Right ventricle myocardium inferior (tissue), 1 donor: ENCODE results near the gene MAD2L1BP. TPM values are rescaled to one million over a fixed set of nuclear protein-coding genes. Genes with fewer than 3 reads are reported as not detected.
A peak's percentile ranks its signal among the peaks of the same experiment; 100 is the strongest.

ENCODE experiments used
- ATAC-seq: fragments of 200-7000 bp; cut with Tn5 transposase; one replicate; pipeline ENCODE4 v1.9.1; 2020; ENCODE audit warnings: mild to moderate bottlenecking, moderate library complexity
- DNase-seq: peaks from one replicate; pipeline ENCODE4 v3.0.0; 2021; ENCODE audit errors: missing footprints
- intact Hi-C: fragments of 100-400 bp; cut with DNase I; formaldehyde crosslinking; loops from one replicate; pipeline ENCODE4 v1.11.0; 2022
- total RNA-seq: library from RNA; stranded (reverse); fragmentation: NEBNext Ultra II Directional; extraction: Animal tissue kit (Norgen Biotek cat#: 25700); gene quantifications from one replicate; pipeline ENCODE4 v1.2.1, GENCODE V29; 2021
- donor health status: DM: no; HTN: yes; CAD: no; lungs with severe emphysema.

Gene MAD2L1BP
- total RNA-seq, 1 donor from 2014 or later: 26.7 TPM

DNA sequence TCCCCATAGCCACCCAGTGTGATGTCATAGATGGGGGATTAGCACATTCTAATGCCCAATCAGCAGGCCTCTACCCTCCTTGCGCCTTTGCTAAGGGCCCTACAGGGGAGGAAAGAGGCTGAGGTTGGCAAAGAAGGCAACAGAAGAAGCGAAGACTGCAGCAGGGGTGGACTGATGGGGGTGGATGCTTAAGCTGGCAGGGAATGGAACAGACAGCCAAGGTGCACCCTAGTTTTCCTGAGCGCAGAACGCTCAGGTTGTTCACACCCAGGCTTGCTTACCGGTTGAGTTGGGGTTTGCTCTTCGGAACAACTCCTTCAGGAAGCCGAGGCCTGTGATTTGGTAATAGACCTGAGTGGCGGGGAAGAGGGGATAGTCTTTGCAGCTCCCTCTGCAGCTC is 39.3 kb downstream of the MAD2L1BP start:
- ATAC-seq (no peak), DNase-seq (no peak)
- intact Hi-C loops: no loop called here

DNA sequence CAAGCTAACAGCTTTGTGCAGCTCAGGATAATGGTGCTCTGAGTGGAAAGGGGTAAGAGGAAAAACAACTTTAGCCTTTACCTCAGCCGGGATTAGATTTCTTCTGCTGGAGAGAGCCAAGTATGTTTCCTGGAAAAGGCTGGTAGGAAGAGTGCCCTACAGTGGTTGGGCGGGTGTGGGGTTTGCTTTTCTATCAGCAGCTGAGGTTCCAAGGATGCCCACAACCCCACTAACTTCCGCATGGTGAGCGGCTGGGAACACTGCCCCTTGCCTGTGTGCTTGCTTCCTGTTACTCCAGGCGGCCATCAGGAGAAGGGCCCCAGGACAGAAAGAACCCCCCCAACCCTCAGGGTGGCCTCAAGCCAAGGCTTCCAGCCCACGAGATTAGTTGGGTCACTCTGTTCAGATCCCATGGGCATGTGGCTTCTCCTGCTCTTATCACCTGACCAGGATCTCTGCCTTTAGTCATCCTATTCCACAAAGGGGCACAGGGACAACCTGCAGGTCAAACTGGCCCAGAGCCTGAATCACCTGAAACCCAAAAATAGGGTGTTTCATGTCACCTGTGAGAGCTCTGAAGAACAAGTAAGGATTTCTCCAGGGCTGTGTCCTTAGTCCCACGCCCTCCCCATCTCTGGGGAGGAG is 41.4 kb downstream of the MAD2L1BP start:
- no peak for ATAC-seq
- intact Hi-C loops: no loop called here
- DNase-seq: no peak

DNA sequence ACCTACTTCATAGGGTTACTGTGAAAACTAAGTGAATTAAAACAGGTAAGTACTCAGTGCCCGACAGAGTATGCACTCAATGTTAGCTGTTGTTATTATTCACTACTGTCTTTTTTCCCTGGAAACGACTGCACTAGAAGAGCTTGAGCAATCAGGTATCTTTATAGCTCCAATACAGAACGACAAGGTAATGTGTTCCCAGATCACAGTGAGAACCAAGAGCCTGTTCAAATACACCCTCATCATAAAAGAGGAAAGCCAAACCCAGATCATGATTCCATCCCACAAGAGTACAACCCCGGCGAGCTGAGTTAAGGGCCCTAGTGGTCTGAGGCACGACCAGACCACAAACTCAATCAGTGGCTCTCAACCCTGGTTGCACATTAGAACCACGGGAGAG is 42.1 kb downstream of the MAD2L1BP start:
- intact Hi-C loops: no loop called here
- DNase-seq (no peak), ATAC-seq (no peak)

- intact Hi-C loops: no loop called here
- ATAC-seq (no peak), DNase-seq (no peak)
These were observed 42.7 kb downstream of the MAD2L1BP start for GRCh38 chr6:43678341-43678740.

DNA sequence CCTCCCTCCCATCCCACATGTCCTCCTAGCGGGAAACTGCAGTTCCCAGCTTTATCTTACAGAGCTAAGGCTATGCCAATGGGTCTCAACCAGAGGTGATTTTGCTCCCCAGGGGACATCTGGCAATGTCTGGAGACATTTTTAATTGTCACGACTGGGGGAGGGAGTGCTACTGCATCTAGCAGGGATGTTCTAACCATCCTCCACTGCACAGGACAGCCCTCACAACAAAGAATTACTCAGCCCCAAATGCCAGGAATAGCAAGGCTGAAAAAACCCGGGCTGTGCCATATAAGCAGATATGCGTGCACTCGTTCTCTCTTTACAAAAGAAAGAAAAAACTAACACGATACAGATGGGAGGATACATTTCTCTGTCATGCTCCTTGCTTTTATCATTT is 43.4 kb downstream of the MAD2L1BP start:
- ATAC-seq (no peak), DNase-seq (no peak)
- intact Hi-C loops: no loop called here

GRCh38 chr6:43680308-43681200 is 44.9 kb downstream of the MAD2L1BP start:
- intact Hi-C loops: no loop called here
- DNase-seq (no peak), ATAC-seq (peak; percentile 5)

- DNase-seq (no peak), ATAC-seq (peak; percentile 17)
- intact Hi-C loops: no loop called here
These were observed 45.7 kb downstream of the MAD2L1BP start for GRCh38 chr6:43681303-43681702.

DNA sequence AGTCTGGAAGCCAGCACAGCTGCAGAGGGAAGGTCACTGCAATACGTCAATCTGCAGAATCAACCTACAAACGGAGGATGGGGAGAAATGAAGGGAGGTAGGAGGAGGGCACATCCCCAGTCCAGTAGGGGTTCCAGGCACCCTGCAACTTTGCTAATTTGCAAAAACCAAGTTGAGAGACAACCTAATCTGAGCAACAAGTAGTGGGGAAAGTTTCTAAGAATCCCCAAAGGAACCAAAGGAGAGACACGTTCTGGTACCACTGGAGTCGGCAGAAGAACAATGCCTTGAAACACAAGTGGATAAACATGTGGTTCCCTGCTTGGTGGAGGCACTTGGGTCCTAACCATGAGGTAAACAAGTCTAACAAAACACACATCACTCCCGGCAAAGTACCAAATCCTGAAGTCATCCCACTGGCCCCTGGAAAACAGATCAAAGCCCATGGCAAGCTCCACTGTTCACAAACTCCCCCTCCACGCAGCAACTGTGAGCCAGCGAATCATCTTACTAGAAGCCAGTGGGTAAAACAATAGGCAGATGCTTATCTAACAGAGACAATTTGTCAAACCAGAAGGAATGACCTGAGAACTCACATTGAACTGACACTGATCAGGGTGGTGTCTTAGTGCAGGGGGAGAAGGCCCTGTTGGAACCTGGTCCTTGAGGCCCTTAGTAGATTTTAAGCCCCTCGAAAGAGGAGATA is 47.2 kb downstream of the MAD2L1BP start:
- ATAC-seq (no peak), DNase-seq (no peak)
- intact Hi-C loops: no loop called here

GRCh38 chr6:43683708-43684455 is 48.2 kb downstream of the MAD2L1BP start:
- ATAC-seq: no peak

DNA sequence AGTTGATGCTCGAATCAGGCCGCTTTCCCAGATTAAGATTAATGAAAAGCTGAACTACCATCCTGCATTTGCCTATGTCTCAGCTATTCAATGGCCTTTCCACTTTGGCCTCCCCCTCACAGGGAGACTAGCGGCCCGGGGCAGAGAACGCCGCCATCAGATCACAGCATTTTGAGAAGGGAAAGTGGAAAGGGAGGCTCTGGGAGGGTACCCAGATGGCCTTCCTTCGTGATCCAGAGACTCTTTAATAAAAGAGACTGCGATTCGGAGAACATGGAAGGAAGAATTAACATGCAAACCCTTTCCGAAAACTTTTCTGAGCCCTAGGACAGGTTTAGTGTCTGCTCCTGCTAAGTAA is 51.4 kb downstream of the MAD2L1BP start:
- no peak for ATAC-seq
- DNase-seq: no peak
- intact Hi-C loops: loop anchor here (2.0 kb wide), 1 partner anchor 32 kb away; no protein-coding TSS in a partner anchor

More at GRCh38 chr6:43683708-43684455, 48.2 kb downstream of the MAD2L1BP start:
- DNase-seq: no peak
- intact Hi-C loops: no loop called here

DNA sequence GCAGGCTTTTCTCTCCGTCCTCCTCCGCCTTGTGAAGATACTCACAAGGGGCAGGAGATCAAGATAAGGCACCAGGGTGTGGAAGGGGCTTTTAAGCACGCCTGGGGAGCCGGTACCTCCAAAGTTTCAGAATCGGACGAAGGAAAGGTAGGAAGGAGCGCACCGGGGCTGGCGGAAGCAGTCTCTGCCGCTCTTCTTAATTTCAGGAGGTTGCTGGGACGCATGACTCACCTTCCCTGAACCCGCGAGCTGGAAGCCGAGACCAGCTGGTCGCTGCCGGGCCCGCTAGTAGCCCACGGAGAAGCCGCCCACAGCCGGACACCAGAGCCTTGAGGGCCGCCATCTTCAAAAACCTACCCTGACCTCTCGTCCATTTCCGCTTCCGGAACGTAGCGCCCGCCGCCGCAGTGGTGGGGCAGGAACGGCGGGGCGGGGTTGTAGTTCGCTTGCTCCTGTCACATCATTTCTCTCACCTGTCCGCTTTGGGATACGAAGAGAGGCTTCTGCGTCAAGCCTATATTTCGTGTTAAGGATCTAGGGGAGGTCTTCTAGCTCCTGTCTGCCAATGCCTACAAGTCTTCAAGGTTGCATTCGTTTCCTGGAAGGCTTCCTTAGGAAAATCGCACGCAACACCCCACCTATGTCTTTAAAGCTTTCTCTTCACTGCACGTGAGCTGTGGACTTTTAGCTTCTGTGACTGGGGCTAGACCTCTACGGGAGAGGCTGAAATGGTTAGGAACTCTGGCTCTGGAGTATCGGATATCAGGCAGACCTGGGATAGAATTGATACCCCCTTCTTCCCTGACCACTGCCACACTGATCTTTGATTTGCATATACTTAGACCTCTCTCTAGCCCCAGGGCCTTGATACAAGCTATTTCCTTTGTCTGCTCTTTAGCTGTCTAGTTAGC is 52.1 kb downstream of the MAD2L1BP start, which contains the start of gene MRPS18A:
Gene MRPS18A, minus strand, starts transcription at position 355 of the 911 bp plus-strand sequence. Its CDS starts 12 bp downstream, at position 343.
- intact Hi-C loops: loop anchor here (2.0 kb wide), 1 partner anchor 31 kb away; no protein-coding TSS in a partner anchor
- DNase-seq: peak; percentile 94
- ATAC-seq: peak; percentile 93

DNA sequence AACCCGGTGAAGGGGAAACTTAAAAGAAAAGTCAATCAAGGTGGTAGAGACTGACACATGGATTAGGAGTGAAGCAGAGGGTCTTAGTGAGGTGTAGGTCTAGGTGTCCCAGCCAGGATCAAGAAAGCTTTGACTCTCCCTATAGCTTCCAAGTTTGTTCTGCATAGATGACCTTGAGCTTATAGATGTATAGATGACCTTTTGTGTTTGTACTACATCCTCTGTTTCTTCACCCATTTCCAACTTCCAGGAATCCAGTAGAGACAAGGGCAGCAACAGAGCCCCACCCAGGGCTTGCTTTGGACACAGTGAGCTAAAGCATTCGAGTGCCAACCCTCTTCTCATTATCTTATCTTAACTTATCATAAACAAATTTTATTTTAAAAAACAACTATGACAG is 53.8 kb downstream of the MAD2L1BP start:
- no peak for DNase-seq
- ATAC-seq: no peak
- intact Hi-C loops: no loop called here

Other genes with a start within 250 kb of the MAD2L1BP start
- gene ABCC10, start 208.3 kb upstream of the MAD2L1BP start, total RNA-seq: 14.8 TPM
- 1.9 TPM for gene DLK2, start 180.3 kb upstream of the MAD2L1BP start, total RNA-seq
- 17.4 TPM for gene TJAP1, start 158.3 kb upstream of the MAD2L1BP start, total RNA-seq
- 1.6 TPM for gene LRRC73, start 125.5 kb upstream of the MAD2L1BP start, total RNA-seq
- 72.2 TPM for gene YIPF3, start 118.9 kb upstream of the MAD2L1BP start, total RNA-seq
- gene POLR1C, start 118.8 kb upstream of the MAD2L1BP start, total RNA-seq: 17.3 TPM
- gene XPO5, start 59.8 kb upstream of the MAD2L1BP start, total RNA-seq: 11.7 TPM
- 5.9 TPM for gene POLH, start 59.7 kb upstream of the MAD2L1BP start, total RNA-seq
- 23.9 TPM for gene GTPBP2, start 6.6 kb upstream of the MAD2L1BP start, total RNA-seq
- 0.11 TPM for gene RSPH9, start 9.2 kb downstream of the MAD2L1BP start, total RNA-seq
- 43.1 TPM for gene MRPS18A, start 52.0 kb downstream of the MAD2L1BP start, total RNA-seq
- 242 TPM for gene VEGFA, start 134.4 kb downstream of the MAD2L1BP start, total RNA-seq